BJ (cell line): ENCODE measurements around the gene SPEM1. TPM values are rescaled to one million over a fixed set of nuclear protein-coding genes. Genes with fewer than 3 reads are reported as not detected.
A peak's percentile ranks its signal among the peaks of the same experiment; 100 is the strongest.

Experiments used
- CTCF ChIA-PET: fragments of 350-600 bp; formaldehyde crosslinking; extraction: SDS; loops from one replicate; lab custom pipeline; 2021; ENCODE audit warnings: antibody characterized with exemption, inconsistent platforms; lab: Yijun Ruan, JAX
- POLR2A ChIA-PET: fragments of 300-600 bp; sonication (Branson Sonifier 250); formaldehyde crosslinking; extraction: SDS; loops from one replicate; lab custom pipeline; 2021; ENCODE audit warnings: antibody characterized with exemption; lab: Charles Lee
- DNase-seq: peaks from one replicate; pipeline ENCODE4 v3.0.0-alpha.2; 2011; ENCODE audit warnings: low read depth
- H3K27me3 ChIP-seq: 2 replicates; pipeline ENCODE4 v1.6.0; 2011; ENCODE audit warnings: low read length; ENCODE audit not compliant: control insufficient read depth, insufficient read depth
- H3K36me3 ChIP-seq: 2 replicates; pipeline ENCODE4 v1.5.1; 2011; ENCODE audit warnings: low read length; ENCODE audit not compliant: control insufficient read depth, insufficient read depth
- H3K4me3 ChIP-seq: 2 replicates; pipeline ENCODE4 v1.5.1; 2011; ENCODE audit warnings: low read depth, mild to moderate bottlenecking, control low read depth, low read length
- polyA plus RNA-seq: library from polyadenylated mRNA; depleted of rRNA; stranded (reverse); fragments of >200 nt; gene quantifications from 2 replicates; pipeline ENCODE4 v1.2.3, GENCODE V29; 2011
- TF ChIP-seq, protein P1 (sequence below): IDR thresholded peaks from 2 replicates; pipeline ENCODE4 v1.5.1; 2011; ENCODE audit warnings: low read depth, mild to moderate bottlenecking, control low read depth, inconsistent platforms, low read length, moderate library complexity; ENCODE audit not compliant: insufficient read depth

Gene SPEM1
- polyA plus RNA-seq, 1 experiment, result not detected

DNA sequence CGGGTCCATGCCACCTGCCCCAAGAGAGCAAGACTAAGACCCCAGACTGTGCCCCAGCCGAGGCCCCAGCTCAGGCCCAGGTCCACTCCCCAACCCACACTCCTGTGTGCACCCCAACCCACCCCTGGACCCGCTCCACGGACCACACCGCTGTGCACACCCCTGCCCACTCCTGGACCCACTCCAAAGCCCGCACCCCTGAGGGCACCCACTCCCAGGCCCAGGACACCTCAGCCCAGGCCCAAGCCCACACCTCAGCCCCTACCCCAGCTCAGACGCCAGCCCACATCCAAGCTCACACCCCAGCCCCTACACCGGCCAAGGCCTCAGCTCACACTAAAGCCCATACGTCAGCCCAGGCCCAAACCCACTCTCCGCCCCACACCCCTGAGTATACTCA is 9.6 kb downstream of the SPEM1 start:
- Histone ChIP-seq H3K4me3 (no peak overlapping the region), H3K27me3 (no peaks in the 10 kb centered on the region), H3K36me3 (no peaks in the 10 kb centered on the region)
- POLR2A ChIA-PET, result no interaction called here
- CTCF ChIA-PET, result interaction anchor here (0.8 to 1.2 kb wide), 2 partner anchors 9 to 46 kb away, joined by 3 read pairs; no protein-coding TSS in a partner anchor
- no peak for DNase-seq
- TF ChIP-seq, protein P1, sequence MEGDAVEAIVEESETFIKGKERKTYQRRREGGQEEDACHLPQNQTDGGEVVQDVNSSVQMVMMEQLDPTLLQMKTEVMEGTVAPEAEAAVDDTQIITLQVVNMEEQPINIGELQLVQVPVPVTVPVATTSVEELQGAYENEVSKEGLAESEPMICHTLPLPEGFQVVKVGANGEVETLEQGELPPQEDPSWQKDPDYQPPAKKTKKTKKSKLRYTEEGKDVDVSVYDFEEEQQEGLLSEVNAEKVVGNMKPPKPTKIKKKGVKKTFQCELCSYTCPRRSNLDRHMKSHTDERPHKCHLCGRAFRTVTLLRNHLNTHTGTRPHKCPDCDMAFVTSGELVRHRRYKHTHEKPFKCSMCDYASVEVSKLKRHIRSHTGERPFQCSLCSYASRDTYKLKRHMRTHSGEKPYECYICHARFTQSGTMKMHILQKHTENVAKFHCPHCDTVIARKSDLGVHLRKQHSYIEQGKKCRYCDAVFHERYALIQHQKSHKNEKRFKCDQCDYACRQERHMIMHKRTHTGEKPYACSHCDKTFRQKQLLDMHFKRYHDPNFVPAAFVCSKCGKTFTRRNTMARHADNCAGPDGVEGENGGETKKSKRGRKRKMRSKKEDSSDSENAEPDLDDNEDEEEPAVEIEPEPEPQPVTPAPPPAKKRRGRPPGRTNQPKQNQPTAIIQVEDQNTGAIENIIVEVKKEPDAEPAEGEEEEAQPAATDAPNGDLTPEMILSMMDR, result no peak

DNA sequence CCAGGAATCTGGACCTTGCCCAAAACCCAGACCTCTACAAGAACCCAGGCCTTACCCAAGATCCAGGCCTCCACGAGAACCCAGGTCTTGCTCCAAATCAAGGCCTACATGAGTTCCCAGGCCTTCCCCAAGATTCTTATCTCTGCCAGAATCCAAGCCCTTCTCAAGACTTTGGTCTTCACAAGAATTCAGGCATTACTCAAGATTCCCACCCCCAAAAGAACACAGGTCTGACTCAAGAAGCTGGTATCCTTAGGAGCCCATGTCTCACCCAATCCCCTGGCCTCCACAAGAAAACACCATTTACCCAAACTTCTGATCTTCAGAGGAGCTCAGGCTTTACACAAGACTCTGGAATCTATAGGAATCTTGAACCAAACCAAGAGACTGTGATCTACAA is 11.1 kb downstream of the SPEM1 start:
- no peak for DNase-seq
- ChIA-PET POLR2A (interaction anchor here (0.6 kb wide), 1 partner anchor 27 kb away, joined by 11 read pairs; the partner anchor contains the start of gene TMEM256), CTCF (interaction anchor here (1.4 kb wide), 1 partner anchor 130 kb away, joined by 5 read pairs; no protein-coding TSS in a partner anchor)

DNA sequence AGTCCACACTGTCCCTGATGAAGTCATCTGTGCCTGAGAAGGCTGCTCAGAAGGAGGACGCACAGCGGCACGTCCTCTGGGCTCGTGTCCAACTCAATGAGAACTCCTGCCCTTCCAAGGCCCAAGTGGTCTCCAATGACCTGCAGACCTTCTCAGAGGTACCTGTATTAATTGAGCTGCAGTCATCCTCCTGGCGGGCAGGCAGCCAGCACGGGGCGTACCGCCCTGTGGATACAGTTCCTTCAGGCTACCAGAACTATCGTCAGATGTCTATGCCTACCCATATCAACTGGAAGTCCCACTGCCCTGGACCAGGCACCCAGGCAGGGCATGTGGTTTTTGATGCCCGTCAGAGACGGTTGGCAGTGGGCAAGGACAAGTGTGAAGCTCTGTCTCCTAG is 12.2 kb downstream of the SPEM1 start:
- H3K36me3 ChIP-seq, result no peaks in the 10 kb centered on the region
- no peak for DNase-seq
- H3K4me3 ChIP-seq, result no peak overlapping the region
- TF ChIP-seq, protein P1, result no peak
- ChIA-PET POLR2A (no interaction called here), CTCF (interaction anchor here (0.6 to 1.4 kb wide), 2 partner anchors 34 to 128 kb away, joined by 3 to 5 read pairs; no protein-coding TSS in a partner anchor)
- H3K27me3 ChIP-seq, result no peaks in the 10 kb centered on the region

More for the DNA sequence above, 11.1 kb downstream of the SPEM1 start:
- no peaks in the 10 kb centered on the region for H3K36me3 ChIP-seq
- H3K4me3 ChIP-seq, result no peak overlapping the region
- no peaks in the 10 kb centered on the region for H3K27me3 ChIP-seq
- TF ChIP-seq, protein P1, result no peak

DNA sequence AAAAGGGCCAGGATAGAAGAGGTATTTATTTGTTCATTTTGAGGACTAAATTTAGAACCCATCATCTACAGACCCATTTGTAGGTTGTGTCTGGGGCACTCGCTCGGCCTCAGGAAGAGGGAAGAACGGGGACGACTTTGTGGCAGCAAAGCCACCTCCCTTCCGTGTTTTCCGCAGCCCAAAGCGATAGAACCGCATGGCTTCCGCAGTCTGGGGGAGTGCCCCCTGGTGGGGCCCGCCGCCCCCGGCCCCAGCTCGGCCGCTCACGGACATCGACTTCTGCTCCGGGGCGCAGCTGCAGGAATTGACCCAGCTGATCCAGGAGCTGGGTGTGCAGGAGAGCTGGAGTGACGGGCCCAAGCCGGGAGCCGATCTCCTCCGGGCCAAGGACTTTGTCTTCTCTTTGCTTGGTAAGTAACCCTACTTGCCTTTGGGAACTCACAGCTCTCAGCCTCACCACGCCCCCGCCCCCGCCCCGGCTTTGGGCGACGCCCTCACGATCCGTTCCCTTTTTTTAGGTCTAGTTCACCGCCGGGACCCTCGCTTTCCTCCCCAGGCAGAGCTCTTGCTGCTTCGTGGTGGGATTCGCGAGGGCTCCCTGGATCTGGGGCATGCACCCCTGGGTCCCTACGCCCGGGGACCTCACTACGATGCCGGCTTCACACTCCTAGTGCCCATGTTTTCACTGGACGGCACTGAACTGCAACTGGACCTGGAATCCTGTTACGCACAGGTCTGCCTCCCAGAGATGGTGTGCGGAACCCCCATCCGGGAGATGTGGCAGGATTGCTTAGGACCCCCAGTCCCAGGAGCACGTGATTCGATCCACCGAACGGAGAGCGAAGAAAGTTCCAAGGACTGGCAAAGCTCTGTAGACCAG is 15.8 kb downstream of the SPEM1 start:
- Histone ChIP-seq H3K27me3 (peaks cover 19% of the 10 kb centered on the region), H3K4me3 (peak overlapping the region; percentile 44), H3K36me3 (no peaks in the 10 kb centered on the region)
- CTCF ChIA-PET, result interaction anchor here (0.8 to 5.4 kb wide), 19 partner anchors 8 to 185 kb away, joined by 3 to 45 read pairs (median 7); partner anchors contain the start of genes CTDNEP1, POLR2A, SENP3 and TMEM256
- TF ChIP-seq, protein P1, result peak; percentile 27
- POLR2A ChIA-PET, result interaction anchor here (0.6 kb wide), 1 partner anchor 51 kb away, joined by 3 read pairs; no protein-coding TSS in a partner anchor
- DNase-seq, result no peak
